ENCODE results near the gene ASPG.
"Not testable (repeated sequence)": the region's sequence is repeated elsewhere in the genome, so short reads cannot be mapped to it uniquely, and the experiment has no call there.

ASPG gene

DNA sequence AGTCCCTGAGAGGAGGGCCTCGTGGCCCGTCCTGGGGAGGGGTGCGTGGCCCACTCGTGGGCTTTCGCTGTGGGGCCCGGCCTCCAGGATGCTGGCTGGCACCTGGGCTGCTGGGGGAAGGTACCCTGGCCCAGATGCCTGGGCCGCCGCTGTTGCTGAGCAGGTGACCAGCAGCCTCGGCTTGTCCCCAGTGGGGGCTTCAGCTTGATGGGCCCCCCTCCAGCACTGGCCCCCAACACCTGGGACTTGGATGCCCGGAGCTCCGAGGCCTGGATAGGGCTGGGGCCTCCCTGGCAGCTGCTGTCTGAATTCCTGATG lies 63.7 kb downstream of the ASPG start:
- no peak overlapping the region for H3K4me3 ChIP-seq (ENCODE audit: insufficient read depth, low read depth, low read length, poor library complexity, severe bottlenecking)
- no peaks in the 10 kb centered on the region for H3K4me1 ChIP-seq (ENCODE audit: control insufficient read depth, insufficient read depth, low read length, poor library complexity, severe bottlenecking)
- no peaks in the 10 kb centered on the region for H3K27me3 ChIP-seq (replicated peaks; ENCODE audit: control insufficient read depth, insufficient read depth, low read length, poor library complexity, severe bottlenecking)
- DNase-seq = no peak
- H3K9me3 ChIP-seq (ENCODE audit: control insufficient read depth, low read length) = no peaks in the 10 kb centered on the region
- no peak overlapping the region for H3K27ac ChIP-seq (ENCODE audit: insufficient read depth, low read length, poor library complexity, severe bottlenecking)
- H3K36me3 ChIP-seq (ENCODE audit: control insufficient read depth, insufficient read depth, low read length) = no peaks in the 10 kb centered on the region

- H3K4me3 ChIP-seq (ENCODE audit: insufficient read depth, low read depth, low read length, poor library complexity, severe bottlenecking) = no peak overlapping the region
- no peaks in the 10 kb centered on the region for H3K9me3 ChIP-seq (ENCODE audit: control insufficient read depth, low read length)
- no peaks in the 10 kb centered on the region for H3K4me1 ChIP-seq (ENCODE audit: control insufficient read depth, insufficient read depth, low read length, poor library complexity, severe bottlenecking)
- DNase-seq = no peak
- H3K27ac ChIP-seq (ENCODE audit: insufficient read depth, low read length, poor library complexity, severe bottlenecking) = no peak overlapping the region
- no peaks in the 10 kb centered on the region for H3K36me3 ChIP-seq (ENCODE audit: control insufficient read depth, insufficient read depth, low read length)
- H3K27me3 ChIP-seq (replicated peaks; ENCODE audit: control insufficient read depth, insufficient read depth, low read length, poor library complexity, severe bottlenecking) = no peaks in the 10 kb centered on the region
Measured at GRCh38 chr14:104149617-104150135, 64.2 kb downstream of the ASPG start.

DNA sequence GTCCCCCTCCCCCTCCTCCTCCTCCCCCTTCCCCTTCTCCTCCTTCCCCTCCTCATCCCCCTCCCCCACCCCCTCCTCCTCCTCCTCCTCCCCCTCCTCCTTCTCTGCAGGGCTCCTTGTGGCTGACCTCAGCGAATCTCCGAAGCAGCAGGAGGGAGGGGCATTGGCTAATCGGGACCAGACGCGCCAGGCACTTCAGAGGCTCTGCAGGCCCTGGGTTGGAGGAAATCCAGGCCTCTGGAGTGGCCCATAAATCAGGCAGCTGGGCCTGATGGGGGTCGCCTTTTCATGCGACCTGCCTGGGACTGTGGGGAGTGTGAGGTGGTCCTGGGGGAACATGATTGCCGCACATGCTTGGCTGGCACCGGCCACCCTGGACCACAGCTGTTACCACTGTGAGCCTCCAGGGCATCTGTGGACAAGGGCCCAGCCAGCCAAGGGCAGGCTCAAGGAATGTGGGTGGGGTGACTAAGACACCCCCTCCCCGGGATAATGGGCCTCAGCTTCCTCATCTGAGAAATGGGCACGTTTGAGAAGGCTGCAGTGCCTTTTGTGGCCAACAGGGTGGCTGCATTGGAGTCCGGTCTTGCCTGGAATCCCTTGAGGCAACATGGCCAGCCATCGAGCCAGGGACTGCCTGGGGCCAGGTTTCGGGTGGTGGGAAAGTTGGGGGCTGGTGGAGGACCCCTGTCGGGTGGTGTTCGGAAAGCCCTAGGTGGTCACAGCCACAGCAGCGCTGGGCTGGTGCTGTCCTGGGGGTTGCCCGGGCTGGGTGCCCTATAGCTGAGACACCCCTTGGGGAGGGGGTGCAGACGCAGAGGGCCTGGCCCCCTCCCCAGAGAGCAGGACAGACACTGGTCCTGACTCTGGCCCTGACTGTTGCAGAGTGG lies 64.9 kb downstream of the ASPG start:
- no peak overlapping the region for H3K4me3 ChIP-seq (ENCODE audit: insufficient read depth, low read depth, low read length, poor library complexity, severe bottlenecking)
- no peaks in the 10 kb centered on the region for H3K27me3 ChIP-seq (replicated peaks; ENCODE audit: control insufficient read depth, insufficient read depth, low read length, poor library complexity, severe bottlenecking)
- H3K36me3 ChIP-seq (ENCODE audit: control insufficient read depth, insufficient read depth, low read length) = no peaks in the 10 kb centered on the region
- DNase-seq = no peak
- H3K9me3 ChIP-seq (ENCODE audit: control insufficient read depth, low read length) = no peaks in the 10 kb centered on the region
- no peaks in the 10 kb centered on the region for H3K4me1 ChIP-seq (ENCODE audit: control insufficient read depth, insufficient read depth, low read length, poor library complexity, severe bottlenecking)
- no peak overlapping the region for H3K27ac ChIP-seq (ENCODE audit: insufficient read depth, low read length, poor library complexity, severe bottlenecking)

GRCh38 chr14:104151026-104151381 lies 65.5 kb downstream of the ASPG start:
- Histone ChIP-seq H3K27me3 (replicated peaks; ENCODE audit: control insufficient read depth, insufficient read depth, low read length, poor library complexity, severe bottlenecking) (no peaks in the 10 kb centered on the region), H3K36me3 (ENCODE audit: control insufficient read depth, insufficient read depth, low read length) (no peaks in the 10 kb centered on the region), H3K4me1 (ENCODE audit: control insufficient read depth, insufficient read depth, low read length, poor library complexity, severe bottlenecking) (no peaks in the 10 kb centered on the region), H3K27ac (ENCODE audit: insufficient read depth, low read length, poor library complexity, severe bottlenecking) (no peak overlapping the region), H3K4me3 (ENCODE audit: insufficient read depth, low read depth, low read length, poor library complexity, severe bottlenecking) (no peak overlapping the region), H3K9me3 (ENCODE audit: control insufficient read depth, low read length) (no peaks in the 10 kb centered on the region)
- DNase-seq = no peak

DNA sequence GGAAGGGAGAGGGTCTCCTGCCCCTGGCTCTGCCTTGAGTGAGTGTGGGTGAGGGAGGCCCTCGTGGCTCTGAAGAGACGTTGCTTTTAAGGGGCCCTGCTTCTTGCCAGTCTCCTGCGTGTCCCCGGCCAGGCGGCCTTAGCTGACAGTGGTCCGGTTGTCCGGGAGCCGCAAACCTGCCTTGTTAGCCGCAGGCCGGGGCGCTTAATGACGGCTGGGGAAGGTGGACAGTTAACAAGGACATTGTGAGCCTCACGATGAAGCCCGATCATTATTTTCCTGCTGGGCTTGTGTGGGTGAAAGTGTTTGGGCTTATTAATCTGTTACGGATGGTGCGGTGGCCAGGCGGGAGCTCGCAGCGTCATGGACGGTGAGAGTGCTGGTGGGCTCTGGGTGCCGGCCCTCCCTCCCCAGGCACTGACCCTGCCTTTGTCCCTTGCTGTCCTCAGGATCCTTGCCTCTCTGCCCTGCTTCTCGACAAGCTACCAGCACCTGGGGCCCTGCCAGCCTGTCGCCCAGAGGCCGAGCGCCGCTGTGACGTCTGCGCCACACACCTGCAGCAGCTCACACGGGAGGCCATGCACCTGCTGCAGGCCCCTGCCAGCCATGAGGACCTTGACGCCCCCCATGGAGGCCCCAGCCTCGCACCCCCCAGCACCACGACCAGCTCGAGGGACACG lies 66.2 kb downstream of the ASPG start:
- Histone ChIP-seq H3K4me1 (ENCODE audit: control insufficient read depth, insufficient read depth, low read length, poor library complexity, severe bottlenecking) (no peaks in the 10 kb centered on the region), H3K9me3 (ENCODE audit: control insufficient read depth, low read length) (no peaks in the 10 kb centered on the region), H3K36me3 (ENCODE audit: control insufficient read depth, insufficient read depth, low read length) (no peaks in the 10 kb centered on the region), H3K4me3 (ENCODE audit: insufficient read depth, low read depth, low read length, poor library complexity, severe bottlenecking) (no peak overlapping the region), H3K27ac (ENCODE audit: insufficient read depth, low read length, poor library complexity, severe bottlenecking) (no peak overlapping the region), H3K27me3 (replicated peaks; ENCODE audit: control insufficient read depth, insufficient read depth, low read length, poor library complexity, severe bottlenecking) (no peaks in the 10 kb centered on the region)
- no peak for DNase-seq

GRCh38 chr14:104152246-104152575 lies 66.7 kb downstream of the ASPG start:
- Histone ChIP-seq H3K27ac (ENCODE audit: insufficient read depth, low read length, poor library complexity, severe bottlenecking) (no peak overlapping the region), H3K4me1 (ENCODE audit: control insufficient read depth, insufficient read depth, low read length, poor library complexity, severe bottlenecking) (no peaks in the 10 kb centered on the region), H3K9me3 (ENCODE audit: control insufficient read depth, low read length) (no peaks in the 10 kb centered on the region), H3K4me3 (ENCODE audit: insufficient read depth, low read depth, low read length, poor library complexity, severe bottlenecking) (no peak overlapping the region), H3K36me3 (ENCODE audit: control insufficient read depth, insufficient read depth, low read length) (no peaks in the 10 kb centered on the region), H3K27me3 (replicated peaks; ENCODE audit: control insufficient read depth, insufficient read depth, low read length, poor library complexity, severe bottlenecking) (no peaks in the 10 kb centered on the region)
- no peak for DNase-seq

- no peak for DNase-seq
Measured at GRCh38 chr14:104152686-104153393, 67.3 kb downstream of the ASPG start.

DNA sequence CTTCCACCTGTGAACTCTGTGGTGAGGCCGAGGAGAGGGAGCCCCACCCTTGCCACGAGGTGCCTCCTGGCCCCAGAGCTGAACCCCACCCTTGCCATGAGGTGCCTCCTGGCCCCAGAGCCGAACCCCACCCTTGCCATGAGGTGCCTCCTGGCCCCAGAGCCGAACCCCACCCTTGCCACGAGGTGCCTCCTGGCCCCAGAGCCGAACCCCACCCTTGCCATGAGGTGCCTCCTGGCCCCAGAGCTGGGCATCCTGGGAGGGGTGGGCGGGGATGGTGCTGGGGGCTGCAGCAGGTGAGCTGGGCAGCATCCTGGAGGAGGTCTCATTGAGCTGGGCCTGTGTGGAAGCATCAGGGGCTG lies 67.9 kb downstream of the ASPG start:
- not testable (repeated sequence) for H3K27me3 ChIP-seq (replicated peaks; ENCODE audit: control insufficient read depth, insufficient read depth, low read length, poor library complexity, severe bottlenecking); DNase-seq; H3K9me3 ChIP-seq (ENCODE audit: control insufficient read depth, low read length); H3K36me3 ChIP-seq (ENCODE audit: control insufficient read depth, insufficient read depth, low read length); H3K4me1 ChIP-seq (ENCODE audit: control insufficient read depth, insufficient read depth, low read length, poor library complexity, severe bottlenecking); H3K4me3 ChIP-seq (ENCODE audit: insufficient read depth, low read depth, low read length, poor library complexity, severe bottlenecking); H3K27ac ChIP-seq (ENCODE audit: insufficient read depth, low read length, poor library complexity, severe bottlenecking)

More at GRCh38 chr14:104152686-104153393, 67.3 kb downstream of the ASPG start:
- H3K9me3 ChIP-seq (ENCODE audit: control insufficient read depth, low read length) = no peaks in the 10 kb centered on the region
- H3K4me1 ChIP-seq (ENCODE audit: control insufficient read depth, insufficient read depth, low read length, poor library complexity, severe bottlenecking) = no peaks in the 10 kb centered on the region
- H3K4me3 ChIP-seq (ENCODE audit: insufficient read depth, low read depth, low read length, poor library complexity, severe bottlenecking) = no peak overlapping the region
- H3K27ac ChIP-seq (ENCODE audit: insufficient read depth, low read length, poor library complexity, severe bottlenecking) = no peak overlapping the region
- H3K27me3 ChIP-seq (replicated peaks; ENCODE audit: control insufficient read depth, insufficient read depth, low read length, poor library complexity, severe bottlenecking) = no peaks in the 10 kb centered on the region
- no peaks in the 10 kb centered on the region for H3K36me3 ChIP-seq (ENCODE audit: control insufficient read depth, insufficient read depth, low read length)

- no peaks in the 10 kb centered on the region for H3K9me3 ChIP-seq (ENCODE audit: control insufficient read depth, low read length)
- H3K36me3 ChIP-seq (ENCODE audit: control insufficient read depth, insufficient read depth, low read length) = no peaks in the 10 kb centered on the region
- no peak overlapping the region for H3K27ac ChIP-seq (ENCODE audit: insufficient read depth, low read length, poor library complexity, severe bottlenecking)
- H3K27me3 ChIP-seq (replicated peaks; ENCODE audit: control insufficient read depth, insufficient read depth, low read length, poor library complexity, severe bottlenecking) = no peaks in the 10 kb centered on the region
- no peak overlapping the region for H3K4me3 ChIP-seq (ENCODE audit: insufficient read depth, low read depth, low read length, poor library complexity, severe bottlenecking)
- DNase-seq = no peak
- no peaks in the 10 kb centered on the region for H3K4me1 ChIP-seq (ENCODE audit: control insufficient read depth, insufficient read depth, low read length, poor library complexity, severe bottlenecking)
Measured at GRCh38 chr14:104154246-104154645, 68.7 kb downstream of the ASPG start.

GRCh38 chr14:104155513-104155912 lies 70.0 kb downstream of the ASPG start:
- H3K27me3 ChIP-seq (replicated peaks; ENCODE audit: control insufficient read depth, insufficient read depth, low read length, poor library complexity, severe bottlenecking) = no peaks in the 10 kb centered on the region
- H3K4me1 ChIP-seq (ENCODE audit: control insufficient read depth, insufficient read depth, low read length, poor library complexity, severe bottlenecking) = no peaks in the 10 kb centered on the region
- no peak overlapping the region for H3K4me3 ChIP-seq (ENCODE audit: insufficient read depth, low read depth, low read length, poor library complexity, severe bottlenecking)
- no peaks in the 10 kb centered on the region for H3K36me3 ChIP-seq (ENCODE audit: control insufficient read depth, insufficient read depth, low read length)
- no peak for DNase-seq
- no peaks in the 10 kb centered on the region for H3K9me3 ChIP-seq (ENCODE audit: control insufficient read depth, low read length)
- H3K27ac ChIP-seq (ENCODE audit: insufficient read depth, low read length, poor library complexity, severe bottlenecking) = no peak overlapping the region
